ENCODE measurements around the gene UBE4B. TPM values are rescaled to one million over a fixed set of nuclear protein-coding genes. Genes with fewer than 3 reads are reported as not detected.
A peak's percentile ranks its signal among the peaks of the same experiment; 100 is the strongest.
"Not testable (repeated sequence)": the region's sequence is repeated elsewhere in the genome, so short reads cannot be mapped to it uniquely, and the experiment has no call there.

The UBE4B gene
- total RNA-seq, 3 donors from 2014 or later = 40.7 to 66.2 (median 41.4) TPM

- H3K9me3 ChIP-seq = no peaks in the 10 kb centered on the region
- ATAC-seq (peak; percentile 91), DNase-seq (peak; percentile 60 to 70 (median 66))
- TF ChIP-seq CTCF (IDR thresholded peaks at IDR 0.05) = no peak
- H3K4me1 ChIP-seq (ENCODE audit: low read depth) = peaks cover 21% of the 10 kb centered on the region
- H3K36me3 ChIP-seq (ENCODE audit: low read depth) = peaks cover 8% of the 10 kb centered on the region
- intact Hi-C loops (cut with DNase I, micrococcal nuclease) = no loop called here
- H3K4me3 ChIP-seq = no peak overlapping the region
Observed at GRCh38 chr1:10105484-10105883, 72.7 kb downstream of the UBE4B start.

GRCh38 chr1:10106241-10106640 is 73.5 kb downstream of the UBE4B start:
- intact Hi-C loops (cut with DNase I, micrococcal nuclease) = no loop called here
- H3K36me3 ChIP-seq (ENCODE audit: low read depth) = peaks cover 8% of the 10 kb centered on the region
- ATAC-seq = no peak
- no peaks in the 10 kb centered on the region for H3K9me3 ChIP-seq
- H3K4me3 ChIP-seq = no peak overlapping the region
- peaks cover 21% of the 10 kb centered on the region for H3K4me1 ChIP-seq (ENCODE audit: low read depth)
- no peak for TF ChIP-seq CTCF (IDR thresholded peaks at IDR 0.05)
- DNase-seq = peak in 1 of 3 donors; percentile 39

- Histone ChIP-seq H3K4me3 (no peak overlapping the region), H3K4me1 (ENCODE audit: low read depth) (peaks cover 21% of the 10 kb centered on the region), H3K36me3 (ENCODE audit: low read depth) (peaks cover 8% of the 10 kb centered on the region), H3K9me3 (no peaks in the 10 kb centered on the region)
- TF ChIP-seq CTCF (IDR thresholded peaks at IDR 0.05) = no peak
- DNase-seq (no peak), ATAC-seq (no peak)
- intact Hi-C loops (cut with DNase I, micrococcal nuclease) = no loop called here
Observed at GRCh38 chr1:10106756-10107475, 74.2 kb downstream of the UBE4B start.

DNA sequence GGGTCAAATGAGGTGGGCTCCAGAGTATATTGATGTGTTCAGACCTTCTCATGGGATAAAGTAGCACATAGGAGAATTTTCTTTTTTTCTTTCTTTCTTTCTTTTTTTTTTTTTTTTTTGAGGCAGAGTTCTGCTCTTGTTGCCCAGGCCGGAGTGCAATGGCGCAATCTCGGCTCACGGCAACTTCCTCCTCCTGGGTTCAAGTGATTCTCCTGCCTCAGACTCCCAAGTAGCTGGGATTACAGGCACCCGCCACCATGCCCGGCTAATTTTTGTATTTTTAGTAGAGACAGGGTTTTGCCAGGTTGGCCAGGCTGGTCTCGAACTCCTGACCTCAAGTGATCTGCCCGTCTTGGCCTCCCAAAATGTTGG is 74.7 kb downstream of the UBE4B start:
- peaks cover 21% of the 10 kb centered on the region for H3K4me1 ChIP-seq (ENCODE audit: low read depth)
- H3K9me3 ChIP-seq; H3K4me3 ChIP-seq; DNase-seq; ATAC-seq; H3K36me3 ChIP-seq (ENCODE audit: low read depth); intact Hi-C loops (cut with DNase I, micrococcal nuclease): not testable (repeated sequence)

- Histone ChIP-seq H3K36me3 (ENCODE audit: low read depth) (peaks cover 8% of the 10 kb centered on the region), H3K9me3 (no peaks in the 10 kb centered on the region)
- no peak for ATAC-seq
Observed at GRCh38 chr1:10108134-10108663, 75.4 kb downstream of the UBE4B start.

More at GRCh38 chr1:10108134-10108663, 75.4 kb downstream of the UBE4B start:
- Histone ChIP-seq H3K4me1 (ENCODE audit: low read depth) (peaks cover 21% of the 10 kb centered on the region), H3K4me3 (no peak overlapping the region)
- DNase-seq = no peak
- intact Hi-C loops (cut with DNase I, micrococcal nuclease) = no loop called here
- TF ChIP-seq CTCF (IDR thresholded peaks at IDR 0.05) = no peak
